GM19452 (cell line): ENCODE measurements around the gene TFR2.

Experiments used
- ATAC-seq: cut with Tn5 transposase; IDR thresholded peaks from one replicate; pipeline ENCODE4 v1.9.1; 2021; ENCODE audit not compliant: unreplicated experiment

The TFR2 gene

DNA sequence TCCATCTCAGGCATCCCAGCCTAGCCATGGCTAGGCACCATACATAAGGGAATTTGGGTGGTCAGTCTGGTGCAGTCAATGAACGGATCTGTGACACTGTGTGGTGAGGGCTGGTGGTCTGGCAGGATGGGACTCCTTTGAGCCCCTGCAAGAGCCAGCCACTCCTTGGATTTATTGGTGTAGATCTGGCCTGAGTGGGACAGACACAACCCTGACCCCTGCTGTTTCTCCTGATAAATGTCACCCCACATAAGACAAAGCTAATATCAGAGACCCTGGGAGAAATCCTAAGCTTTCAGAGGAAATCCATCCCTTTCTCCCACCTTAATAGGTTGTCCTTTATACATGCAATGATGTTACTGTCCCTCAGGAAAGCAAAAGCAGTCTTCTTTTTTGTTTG, 52.9 kb downstream of the TFR2 start:
- ATAC-seq, result no peak

DNA sequence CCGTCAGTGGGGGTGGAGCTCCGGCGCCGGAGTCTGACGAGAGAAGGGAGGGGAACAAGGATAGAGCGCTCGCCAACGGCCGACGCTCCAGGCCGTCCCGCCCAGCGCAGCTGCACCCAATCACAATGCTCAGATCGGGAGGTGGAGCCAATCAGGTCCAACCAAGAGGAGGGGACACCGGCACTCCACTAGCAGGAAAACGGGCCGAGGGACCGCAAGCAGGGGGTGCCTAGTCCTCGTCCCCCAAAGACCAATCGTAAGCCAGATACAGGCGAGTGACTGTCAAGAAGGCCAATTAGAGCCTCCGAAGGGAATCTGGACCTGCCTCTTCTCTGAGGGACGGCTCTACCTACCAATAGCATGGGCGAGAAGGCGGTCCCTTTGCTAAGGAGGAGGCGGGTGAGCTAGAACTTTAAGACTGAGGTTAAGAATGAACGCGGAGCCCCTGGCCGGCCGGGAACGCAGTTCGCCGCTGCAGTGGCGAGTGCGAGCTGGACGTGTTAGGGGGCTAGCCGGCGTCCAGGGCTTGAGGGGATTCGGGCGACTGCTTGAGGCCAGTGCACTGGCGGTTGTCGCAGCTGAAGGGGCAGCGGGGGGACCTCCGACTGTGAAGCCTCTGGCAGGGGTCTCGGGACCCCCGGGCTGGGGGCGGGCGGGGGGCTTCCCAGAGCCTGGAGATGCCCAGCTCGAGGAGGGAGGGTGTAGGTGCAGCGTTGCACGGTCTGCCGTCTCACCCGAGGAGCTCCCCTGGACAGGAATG, 54.9 kb downstream of the TFR2 start, which contains the start of gene FBXO24:
TSS of gene FBXO24 (plus strand) at position 63 of the 760 bp plus-strand sequence. CDS start at position 361, 298 bp downstream.
- peak; percentile 81 for ATAC-seq

DNA sequence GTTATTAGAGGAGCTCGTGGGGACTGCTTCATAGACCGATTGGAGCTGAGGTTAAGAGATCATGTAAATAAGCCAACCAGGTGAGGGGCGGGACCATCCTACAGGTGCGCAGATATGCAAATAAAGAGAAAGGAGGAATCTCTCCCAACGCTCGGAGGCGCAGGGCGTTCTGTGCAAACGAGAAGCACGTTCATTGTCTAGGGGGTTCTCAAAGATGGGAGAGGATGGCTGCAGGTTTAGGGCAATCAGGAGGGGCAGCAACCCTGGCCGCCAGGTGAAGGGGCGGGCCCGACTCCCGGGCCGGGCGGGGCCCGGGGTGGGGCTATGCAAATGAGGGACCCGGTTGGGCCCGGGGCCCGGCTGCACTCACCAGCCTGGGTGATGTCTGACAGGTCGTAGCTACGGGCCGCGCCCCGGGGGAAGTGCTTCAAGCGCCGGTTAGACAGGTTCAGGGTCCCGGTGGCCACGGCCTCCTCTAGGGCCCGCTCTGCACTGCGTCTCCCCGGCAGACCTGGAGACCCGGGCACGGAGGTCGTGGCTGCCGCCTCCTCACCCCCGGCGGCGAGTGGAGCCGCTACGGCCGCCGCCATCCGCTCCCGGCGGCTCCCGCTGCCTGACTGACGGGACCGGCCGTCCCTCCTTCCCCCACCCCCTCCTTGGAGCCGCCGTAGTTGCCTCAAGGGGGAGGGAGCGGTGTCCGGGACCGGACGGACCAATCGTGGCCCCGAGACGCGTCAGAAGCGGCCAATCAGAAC, 55.7 kb downstream of the TFR2 start, which contains the start of gene LRCH4:
TSS of gene LRCH4 (minus strand) at position 619 of the 755 bp plus-strand sequence. CDS start at position 590, 29 bp downstream.
- ATAC-seq, result peak; percentile 25

DNA sequence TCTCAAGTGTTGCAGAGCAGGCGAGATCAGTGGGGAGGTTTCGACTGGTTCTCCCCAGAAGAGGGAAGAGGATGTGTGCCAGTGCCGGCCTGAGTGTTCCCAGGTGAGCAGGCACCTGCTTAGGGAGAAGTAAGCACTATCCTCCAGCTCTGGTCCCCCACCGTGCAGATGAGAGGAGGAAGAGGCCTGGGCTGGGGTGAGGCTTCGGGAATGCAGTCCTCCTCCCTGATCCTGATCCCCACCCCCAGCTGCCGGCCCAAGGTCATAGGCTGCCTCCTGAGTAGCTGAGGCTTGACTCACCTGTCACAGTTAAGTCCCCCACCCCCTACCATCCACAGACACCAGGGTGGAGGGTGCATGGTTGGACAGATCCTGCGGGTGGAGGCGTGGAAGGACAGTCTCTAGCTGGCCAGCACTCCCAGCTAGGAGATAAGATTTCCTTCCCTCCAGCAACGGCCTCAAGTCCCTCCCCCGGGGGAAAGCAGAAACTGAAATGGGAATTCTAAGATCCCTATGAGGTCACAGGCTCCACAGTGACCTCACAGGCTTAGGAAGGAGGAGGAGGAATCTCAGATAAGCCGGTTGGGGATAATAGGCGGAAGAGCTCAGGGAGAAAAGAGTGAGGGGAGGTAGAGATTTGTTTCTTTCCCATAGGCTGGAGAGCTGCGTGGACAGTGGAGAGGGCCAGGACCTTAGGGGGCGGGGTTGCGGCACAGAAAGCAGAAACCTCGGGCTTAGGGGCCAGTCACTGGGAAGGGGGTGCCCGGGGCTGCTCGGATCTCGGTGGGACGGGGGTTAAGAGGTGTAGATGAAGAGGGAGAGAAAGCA, 56.5 kb downstream of the TFR2 start:
- no peak for ATAC-seq

DNA sequence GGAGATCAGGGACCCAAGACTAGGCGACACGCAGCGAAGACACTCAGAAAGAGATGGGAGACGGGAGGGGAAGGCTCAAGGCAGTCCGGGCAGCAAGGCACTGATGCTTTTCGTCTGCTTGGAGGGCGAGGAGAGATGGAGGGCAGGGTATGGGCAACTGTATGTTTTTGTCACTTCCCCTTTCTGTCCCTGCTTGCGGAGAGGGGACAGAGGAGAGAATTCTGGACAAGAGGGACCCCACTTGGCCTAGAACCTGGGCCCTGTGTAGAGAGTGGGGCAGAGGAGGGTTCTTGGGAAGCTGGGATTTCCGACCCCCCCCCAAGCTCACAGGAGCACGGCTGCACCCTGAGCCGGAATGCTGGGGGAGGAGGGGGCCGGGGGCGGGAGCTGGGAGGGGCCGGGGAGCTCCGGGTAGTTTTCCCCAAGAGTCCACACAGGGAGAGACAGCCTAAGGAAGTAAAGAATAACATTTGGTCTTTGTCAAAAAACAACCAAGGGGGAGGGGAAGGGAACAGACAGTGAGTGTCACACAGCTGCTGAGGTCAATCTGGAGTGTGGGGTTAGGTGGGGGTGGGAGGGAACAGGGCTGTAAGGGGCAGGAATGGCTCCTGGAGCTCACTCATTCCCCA, 57.2 kb downstream of the TFR2 start:
- no peak for ATAC-seq

DNA sequence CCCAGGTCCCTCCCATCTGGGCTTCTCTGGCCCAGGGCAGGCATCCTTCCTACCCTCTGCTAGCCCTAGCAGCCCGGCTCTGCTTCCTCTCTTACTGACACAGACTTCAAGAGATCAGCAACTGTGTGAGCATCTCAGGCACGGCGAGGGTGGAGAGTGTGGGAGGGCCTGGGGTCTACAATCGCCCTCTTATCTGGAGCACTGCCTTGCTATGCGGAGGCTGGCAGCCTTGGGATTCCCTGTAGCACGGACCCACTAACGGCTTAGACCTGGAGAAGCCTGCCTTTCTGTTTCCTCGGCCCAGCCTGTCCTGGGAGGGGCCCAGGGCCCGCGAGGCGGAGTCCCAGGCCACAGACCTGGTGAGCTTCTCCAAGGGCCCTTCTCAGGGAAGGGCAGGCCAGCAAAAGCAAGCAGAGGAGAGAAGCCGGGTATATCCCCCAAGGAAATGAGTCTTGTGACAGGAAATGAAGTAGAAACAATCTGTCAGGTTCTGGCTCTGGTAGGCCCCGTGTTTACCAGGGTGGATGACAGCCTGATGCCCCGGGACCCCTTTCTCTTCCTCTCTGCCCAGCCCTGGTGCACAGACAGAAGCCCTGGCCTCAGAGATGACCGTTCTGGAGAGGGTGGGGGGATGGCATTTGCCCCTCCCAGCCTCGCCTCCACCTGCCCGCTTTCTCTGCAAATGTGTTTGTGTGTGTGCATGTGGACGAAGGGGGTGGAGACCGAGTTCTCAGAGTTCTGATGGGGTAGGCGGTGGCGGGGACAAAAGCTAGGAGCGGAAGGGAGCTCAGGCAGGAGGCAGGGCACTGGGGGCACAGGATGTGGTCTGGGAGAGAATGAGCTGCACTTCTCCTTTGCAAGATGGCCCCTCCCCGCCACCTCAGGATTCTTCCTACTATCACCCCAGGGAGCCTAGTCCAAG, 58.0 kb downstream of the TFR2 start:
- ATAC-seq, result no peak

DNA sequence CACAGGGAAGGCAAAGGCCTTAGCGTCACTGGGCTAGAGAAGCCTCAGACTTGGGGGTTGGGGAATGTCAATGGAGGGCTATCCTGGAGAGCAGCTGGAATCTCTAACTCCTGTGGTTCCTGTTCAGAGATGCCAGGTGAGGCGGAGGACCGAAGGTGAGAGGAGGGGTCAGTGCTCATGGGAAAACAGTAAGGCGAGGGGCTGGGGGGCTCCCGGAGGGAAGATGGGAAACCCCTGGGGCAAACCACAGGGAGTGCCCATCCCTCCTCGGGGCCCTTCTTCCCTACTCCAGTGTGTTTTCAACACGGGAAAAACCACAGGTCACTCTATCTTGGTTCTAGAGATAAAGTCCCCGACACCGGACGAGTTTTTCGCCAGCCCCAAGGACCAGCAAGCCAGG, 58.7 kb downstream of the TFR2 start:
- no peak for ATAC-seq

DNA sequence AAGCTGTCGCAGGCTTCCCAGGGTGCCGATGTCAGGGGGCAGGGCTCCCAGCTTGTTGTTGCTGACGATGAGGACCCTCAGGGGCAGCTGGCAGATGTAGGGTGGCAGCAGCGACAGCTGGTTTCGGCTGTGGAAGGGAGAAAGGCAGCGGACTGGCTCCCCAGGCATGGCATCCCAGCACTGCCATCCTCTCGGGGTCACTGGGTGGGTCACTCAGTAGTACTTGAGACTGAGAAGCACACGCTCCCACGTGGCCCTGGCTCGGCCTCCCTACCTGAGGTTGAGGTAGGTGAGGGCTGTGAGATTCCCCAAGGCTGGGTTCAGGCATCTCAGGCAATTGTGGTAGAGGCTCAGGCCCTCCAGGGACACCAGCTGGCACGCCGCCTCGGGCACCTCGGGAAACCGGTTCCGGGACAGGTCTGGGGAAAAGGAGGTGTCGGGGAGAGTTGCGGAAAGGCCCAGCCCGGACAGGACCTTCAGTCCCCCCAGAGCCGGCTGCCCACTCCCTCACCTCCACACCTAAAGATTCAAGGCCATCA, 59.2 kb downstream of the TFR2 start:
- no peak for ATAC-seq

DNA sequence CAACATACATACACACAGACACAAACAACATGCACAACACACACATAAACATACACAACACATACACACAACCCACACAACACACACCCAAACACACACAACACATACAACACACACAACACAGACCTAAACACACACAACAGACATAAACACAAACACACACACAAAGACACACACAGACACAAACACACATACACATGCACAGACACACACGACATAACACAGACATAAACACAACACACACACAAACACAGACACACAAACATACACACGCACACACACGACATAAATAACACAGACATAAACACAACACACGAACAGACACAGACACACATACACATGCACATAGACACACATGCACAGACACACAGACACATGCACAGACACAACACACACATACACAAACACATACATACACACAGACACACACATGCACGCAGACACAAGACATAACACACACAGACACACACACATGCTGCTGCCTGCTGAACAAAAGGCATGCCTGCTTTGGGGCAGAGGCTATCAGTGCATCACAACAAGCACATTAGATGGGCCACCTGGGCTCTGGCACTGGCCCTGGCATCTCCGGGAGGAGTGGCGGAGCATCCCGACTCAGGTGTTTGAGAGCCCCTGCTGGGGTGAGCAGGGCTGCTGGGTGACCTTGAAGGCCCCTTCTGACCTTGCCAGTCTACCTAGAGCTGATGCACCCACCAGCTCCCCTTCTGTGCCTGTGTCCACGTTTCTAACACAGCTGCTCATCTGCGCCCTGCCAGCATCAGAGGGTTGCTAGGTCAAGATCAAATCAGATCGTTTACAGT, 60.7 kb downstream of the TFR2 start:
- ATAC-seq, result no peak

DNA sequence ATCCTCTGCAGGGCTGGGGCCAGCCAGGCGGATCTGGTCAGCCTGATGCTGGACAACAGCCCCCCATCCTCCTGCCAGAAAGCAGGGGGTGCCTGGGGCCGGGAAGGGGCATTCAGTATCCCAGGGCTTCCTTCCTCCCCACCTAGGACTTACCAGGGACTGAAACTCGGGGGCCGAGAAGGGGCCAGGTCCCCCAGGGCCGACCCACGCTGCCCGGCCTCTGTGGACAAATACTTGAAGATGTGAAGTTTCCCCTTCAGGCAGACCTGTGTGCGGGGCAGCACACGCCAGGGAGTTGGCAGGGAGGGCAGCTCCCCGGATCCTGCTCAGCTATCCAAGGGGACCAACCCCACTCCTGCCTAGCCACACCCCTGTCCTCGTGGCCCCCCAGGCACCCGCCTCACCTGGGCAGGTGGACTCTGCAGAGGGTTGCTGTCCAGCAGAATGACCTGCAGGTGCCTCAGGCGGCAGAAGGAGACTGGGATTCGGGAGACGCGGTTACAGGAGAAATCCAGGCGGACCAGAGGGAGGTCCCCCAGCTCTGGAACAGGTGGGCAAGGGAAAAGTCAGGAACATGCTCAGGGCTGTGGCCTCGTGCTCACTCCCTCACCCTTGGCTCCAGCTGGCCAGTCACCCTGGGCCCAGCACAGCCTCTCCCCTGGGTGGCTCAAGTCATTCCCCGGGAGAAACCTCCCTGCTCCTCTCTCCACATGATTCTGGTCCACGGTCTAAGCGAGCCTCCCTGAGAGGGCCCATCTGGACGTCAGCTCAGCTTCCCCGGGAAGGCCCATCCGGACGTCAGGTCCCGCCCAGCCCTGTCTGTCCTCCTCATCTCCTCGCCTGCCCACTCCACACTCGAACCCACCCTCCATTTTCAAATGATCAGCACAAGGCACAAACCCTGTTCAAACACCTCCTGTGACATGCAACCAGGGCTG, 62.8 kb downstream of the TFR2 start:
- no peak for ATAC-seq

DNA sequence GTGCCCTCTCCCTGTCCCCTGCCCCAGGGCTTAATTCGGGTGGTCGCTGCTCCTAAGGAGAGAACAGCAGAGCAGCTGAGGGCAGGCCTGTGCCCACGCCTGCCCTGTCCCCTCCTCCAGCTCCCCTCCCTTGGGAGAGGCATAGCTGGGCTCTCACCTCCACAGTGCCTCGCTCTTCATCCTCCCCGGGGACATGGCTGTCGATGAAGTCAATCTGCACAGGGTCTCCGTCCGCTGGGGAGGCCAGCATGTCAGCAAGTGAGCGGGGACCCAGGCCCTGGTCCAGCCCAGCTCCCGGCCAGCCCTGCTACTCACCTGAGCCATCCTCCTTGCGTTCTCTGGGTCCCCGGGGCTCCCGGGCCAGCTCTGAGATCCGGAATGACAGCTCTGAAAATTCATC, 63.8 kb downstream of the TFR2 start:
- ATAC-seq, result no peak

DNA sequence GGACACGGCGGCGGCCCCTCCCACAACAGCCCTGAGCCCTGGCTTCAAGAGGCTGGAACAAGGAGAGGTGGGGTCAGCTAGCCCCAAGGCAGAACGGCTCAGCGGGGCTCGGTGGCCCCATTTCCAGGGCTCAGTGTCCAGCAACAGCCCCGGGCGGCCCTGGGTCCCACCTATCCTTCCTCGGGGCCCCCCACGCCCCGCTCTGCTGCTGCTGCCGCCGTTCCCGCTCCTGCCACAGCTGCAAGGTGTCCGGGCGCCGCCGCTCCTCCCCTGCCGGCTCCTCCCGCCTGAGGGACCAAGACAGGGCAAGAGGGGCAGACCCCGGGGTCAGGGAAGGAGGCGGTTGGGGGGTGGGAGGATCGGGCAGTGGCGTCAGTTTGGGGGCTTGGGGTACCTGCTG, 64.2 kb downstream of the TFR2 start:
- ATAC-seq, result no peak

DNA sequence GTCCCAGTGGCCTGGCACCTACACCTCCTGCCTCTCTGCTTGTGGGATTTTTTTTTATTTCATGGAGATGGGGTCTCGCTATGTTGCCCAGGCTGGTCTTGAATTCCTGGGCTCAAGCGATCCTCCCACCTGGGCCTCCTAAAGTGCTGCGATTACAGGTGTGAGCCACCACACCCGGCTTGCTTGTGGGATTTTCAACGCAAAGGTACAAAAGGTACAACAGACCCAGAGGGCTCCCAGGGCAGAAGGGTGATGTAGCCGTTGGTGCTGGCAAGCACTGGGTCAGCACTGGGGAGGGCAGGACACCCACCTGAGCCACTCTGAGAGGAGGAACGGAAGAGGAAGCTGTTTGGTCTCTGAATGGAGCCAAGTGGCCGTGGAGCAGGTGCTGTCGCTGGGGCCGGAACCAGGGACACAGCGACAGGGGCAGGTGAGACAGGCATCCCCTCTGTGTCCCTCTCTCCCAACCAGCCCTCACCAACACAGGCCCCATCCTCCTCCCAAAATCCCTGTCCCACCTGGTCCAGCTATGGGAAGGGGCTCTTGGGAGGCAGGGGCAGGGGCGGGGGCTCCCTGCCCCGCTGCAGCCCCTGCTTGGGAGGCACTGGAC, 64.9 kb downstream of the TFR2 start:
- no peak for ATAC-seq

DNA sequence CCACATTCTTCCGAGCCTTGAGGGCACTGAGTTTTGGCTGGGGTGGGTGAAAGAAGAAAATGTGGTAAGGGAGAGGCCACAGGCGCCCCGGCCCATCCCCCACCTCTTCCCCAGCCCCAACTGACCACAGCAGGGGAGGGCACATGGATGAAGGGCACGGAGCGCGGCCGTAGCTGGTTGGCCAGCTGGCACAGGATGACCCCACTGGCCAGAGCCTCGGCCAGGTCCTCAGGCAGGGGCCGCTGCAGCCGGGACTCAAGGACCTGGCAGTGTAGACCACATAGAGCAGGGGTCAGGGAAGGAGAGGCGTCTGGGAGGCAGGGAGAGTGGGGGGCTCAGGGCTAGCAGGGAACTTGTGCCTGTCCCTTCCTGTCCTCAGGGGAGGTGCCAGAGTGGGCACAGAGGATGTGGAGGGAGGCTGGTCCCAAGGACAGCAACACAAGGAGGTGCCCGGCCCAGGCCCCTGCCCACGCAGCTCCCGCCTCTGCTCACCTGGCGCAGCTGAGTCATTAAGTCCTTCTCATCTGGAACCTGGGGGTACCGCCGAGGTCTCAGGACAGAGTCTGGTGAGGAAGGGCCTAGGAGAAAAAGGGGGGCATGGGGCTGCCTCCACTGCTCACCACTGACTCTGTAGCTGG, 65.5 kb downstream of the TFR2 start:
- no peak for ATAC-seq

DNA sequence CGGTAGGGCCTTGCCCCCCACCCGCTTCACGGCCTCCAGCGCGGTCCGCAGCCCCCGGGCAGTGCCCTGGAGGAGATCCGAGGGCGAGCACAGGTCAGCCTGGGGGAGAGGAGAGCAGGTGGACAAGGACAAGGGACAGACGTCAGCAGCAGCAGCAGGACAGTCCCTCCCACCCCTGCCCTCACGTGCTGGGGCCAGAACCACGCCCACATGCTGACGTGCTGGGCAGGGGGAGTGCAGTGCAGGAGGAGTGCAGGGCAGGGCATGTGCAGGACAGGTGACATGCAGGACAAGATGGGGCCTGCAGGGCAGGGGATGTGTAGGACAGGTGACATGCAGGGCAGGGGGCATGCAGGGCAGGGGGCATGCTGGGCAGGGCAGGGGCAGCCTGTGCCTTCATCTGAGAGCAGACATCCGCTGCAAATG, 66.1 kb downstream of the TFR2 start:
- ATAC-seq, result no peak

DNA sequence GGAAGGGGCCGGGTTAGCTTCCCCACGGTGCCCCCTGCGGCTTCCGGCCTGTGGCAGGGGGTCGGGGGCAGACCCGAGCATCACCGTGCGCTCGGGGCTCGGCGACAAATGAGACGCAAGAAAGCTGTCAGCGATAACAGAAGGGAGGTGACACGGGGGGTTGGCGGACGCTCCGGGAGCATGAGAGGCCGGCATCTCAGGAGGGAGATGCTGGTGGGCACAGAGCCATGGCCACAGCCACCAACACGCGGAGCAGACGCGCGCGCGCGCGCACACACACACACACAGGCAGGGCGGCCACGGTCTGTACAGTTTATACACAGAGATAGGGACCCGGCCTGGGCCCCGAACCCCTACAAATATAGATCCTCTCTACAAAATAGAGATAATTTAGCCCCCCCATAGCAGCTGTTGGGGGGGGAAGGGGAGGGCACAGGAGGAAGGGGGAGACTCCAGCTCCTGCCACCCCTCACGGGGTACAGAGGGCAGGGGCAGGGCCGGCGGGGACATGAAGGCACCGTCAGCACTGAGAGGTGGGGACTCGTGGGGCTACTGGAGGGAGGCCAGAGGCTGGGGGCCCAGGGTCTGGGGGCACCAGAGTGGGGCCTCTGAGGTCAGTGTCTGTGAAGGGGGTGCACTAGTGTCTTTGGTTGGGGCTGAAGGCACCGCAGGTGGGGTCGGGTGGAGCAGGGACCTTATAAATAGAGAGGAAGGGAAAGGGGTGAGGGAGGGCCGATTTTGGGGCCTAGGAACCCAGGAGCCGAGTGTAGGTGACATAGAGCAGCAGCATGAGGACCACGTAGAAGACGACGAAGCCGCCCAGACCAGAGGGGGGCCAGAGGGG, 66.8 kb downstream of the TFR2 start:
- no peak for ATAC-seq
